ENCODE data around the gene SPPL2A.

- no peak for TF ChIP-seq CTCF (conservative IDR thresholded peaks at IDR 0.05; ENCODE audit: low read length)
- no peak for TF ChIP-seq EZH2phosphoT487 (IDR thresholded peaks at IDR 0.05; ENCODE audit: borderline replicate concordance)
Measured at GRCh38 chr15:50681467-50681866, 84.0 kb downstream of the SPPL2A start.
